SU-DHL-6 (cell line): Measurements from ENCODE around the gene SNUPN.

Experiments used
- EZH2phosphoT487 ChIP-seq: fragments of 200-600 bp; sonication (generic), shearing (Covaris generic); conservative IDR thresholded peaks from 2 replicates; pipeline ENCODE4 v1.6.1; 2018; ENCODE audit warnings: mild to moderate bottlenecking, antibody characterized with exemption, low read length, moderate library complexity, mixed read lengths
- TF ChIP-seq, protein P1 (sequence below): fragments of 200-600 bp; sonication (generic); IDR thresholded peaks from one replicate; pipeline ENCODE4 v1.5.1; 2017; ENCODE audit warnings: antibody characterized with exemption, mild to moderate bottlenecking, low read length, moderate library complexity; ENCODE audit not compliant: insufficient read depth, poor library complexity, severe bottlenecking

GRCh38 chr15:75672646-75673425 lies 47.3 kb upstream of the SNUPN start:
- TF ChIP-seq, protein P1, sequence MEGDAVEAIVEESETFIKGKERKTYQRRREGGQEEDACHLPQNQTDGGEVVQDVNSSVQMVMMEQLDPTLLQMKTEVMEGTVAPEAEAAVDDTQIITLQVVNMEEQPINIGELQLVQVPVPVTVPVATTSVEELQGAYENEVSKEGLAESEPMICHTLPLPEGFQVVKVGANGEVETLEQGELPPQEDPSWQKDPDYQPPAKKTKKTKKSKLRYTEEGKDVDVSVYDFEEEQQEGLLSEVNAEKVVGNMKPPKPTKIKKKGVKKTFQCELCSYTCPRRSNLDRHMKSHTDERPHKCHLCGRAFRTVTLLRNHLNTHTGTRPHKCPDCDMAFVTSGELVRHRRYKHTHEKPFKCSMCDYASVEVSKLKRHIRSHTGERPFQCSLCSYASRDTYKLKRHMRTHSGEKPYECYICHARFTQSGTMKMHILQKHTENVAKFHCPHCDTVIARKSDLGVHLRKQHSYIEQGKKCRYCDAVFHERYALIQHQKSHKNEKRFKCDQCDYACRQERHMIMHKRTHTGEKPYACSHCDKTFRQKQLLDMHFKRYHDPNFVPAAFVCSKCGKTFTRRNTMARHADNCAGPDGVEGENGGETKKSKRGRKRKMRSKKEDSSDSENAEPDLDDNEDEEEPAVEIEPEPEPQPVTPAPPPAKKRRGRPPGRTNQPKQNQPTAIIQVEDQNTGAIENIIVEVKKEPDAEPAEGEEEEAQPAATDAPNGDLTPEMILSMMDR, result no peak
- TF ChIP-seq EZH2phosphoT487, result no peak
